ENCODE measurements around the gene IL17A. TPM values are rescaled to one million over a fixed set of nuclear protein-coding genes. Genes with fewer than 3 reads are reported as not detected.

Gene IL17A
- total RNA-seq, 1 experiment from 2014 or later = not detected

- intact Hi-C loops (cut with micrococcal nuclease; ENCODE audit: unreplicated experiment) (no loop called here), in situ Hi-C loops (cut with HindIII; ENCODE audit: low pct_unique_long_range_greater_than_20kb, low sequenced_read_pairs) (no loop called here)
- BruUV-seq (replicated peaks) = no TSS peak
- ATAC-seq (no peak), DNase-seq (ENCODE audit: low read depth, low spot score) (no peak)
- no peak overlapping the region for H3K4me3 ChIP-seq (ENCODE audit: low read depth in 2 of 2, low read length in 2 of 2)
- CTCF ChIA-PET = no interaction called here
- peaks cover 8% of the 10 kb centered on the region for H3K27me3 ChIP-seq (ENCODE audit: control insufficient read depth, insufficient read depth, low read length)
- POLR2A ChIA-PET = no interaction called here
- H3K36me3 ChIP-seq (ENCODE audit: control insufficient read depth, insufficient read depth, low read length) = no peaks in the 10 kb centered on the region
- H3K27ac ChIP-seq (ENCODE audit: low read length) = no peak overlapping the region
- H3K9me3 ChIP-seq (ENCODE audit: control insufficient read depth, insufficient read depth, low read depth, low read length) = no peaks in the 10 kb centered on the region
- H3K4me1 ChIP-seq (ENCODE audit: control insufficient read depth, insufficient read depth, low read length) = no peaks in the 10 kb centered on the region
- TF ChIP-seq TCF7L2 (IDR thresholded peaks at IDR 0.05; ENCODE audit: low read depth, low read length) = no peak
- no peak for TF ChIP-seq SIN3A (IDR thresholded peaks at IDR 0.05; ENCODE audit: borderline replicate concordance, insufficient read depth, low read depth, low read length)
- TF ChIP-seq CTCF (IDR thresholded peaks at IDR 0.05) = no peak
- no peak for TF ChIP-seq REST (IDR thresholded peaks at IDR 0.05; ENCODE audit: insufficient read depth in 1 of 2, low read depth in 2 of 2, low read length in 1 of 2)
- TF ChIP-seq POLR2AphosphoS5 (IDR thresholded peaks at IDR 0.05; ENCODE audit: low read depth, low read length) = no peak
Measured at GRCh38 chr6:52217761-52218160, 31.6 kb downstream of the IL17A start.

- intact Hi-C loops (cut with micrococcal nuclease; ENCODE audit: unreplicated experiment) = no loop called here
Measured at GRCh38 chr6:52221302-52221701, 35.1 kb downstream of the IL17A start.

More at GRCh38 chr6:52221302-52221701, 35.1 kb downstream of the IL17A start:
- in situ Hi-C loops (cut with HindIII; ENCODE audit: low pct_unique_long_range_greater_than_20kb, low sequenced_read_pairs) = no loop called here
- Histone ChIP-seq H3K36me3 (ENCODE audit: control insufficient read depth, insufficient read depth, low read length) (no peaks in the 10 kb centered on the region), H3K4me3 (ENCODE audit: low read depth in 2 of 2, low read length in 2 of 2) (no peak overlapping the region), H3K27ac (ENCODE audit: low read length) (no peak overlapping the region), H3K27me3 (ENCODE audit: control insufficient read depth, insufficient read depth, low read length) (peaks cover 2% of the 10 kb centered on the region), H3K9me3 (ENCODE audit: control insufficient read depth, insufficient read depth, low read depth, low read length) (no peaks in the 10 kb centered on the region), H3K4me1 (ENCODE audit: control insufficient read depth, insufficient read depth, low read length) (no peaks in the 10 kb centered on the region)
- TF ChIP-seq SIN3A (IDR thresholded peaks at IDR 0.05; ENCODE audit: borderline replicate concordance, insufficient read depth, low read depth, low read length) (no peak), TCF7L2 (IDR thresholded peaks at IDR 0.05; ENCODE audit: low read depth, low read length) (no peak), CTCF (IDR thresholded peaks at IDR 0.05) (no peak), POLR2AphosphoS5 (IDR thresholded peaks at IDR 0.05; ENCODE audit: low read depth, low read length) (no peak)
- BruUV-seq (replicated peaks) = no TSS peak
- CTCF ChIA-PET = no interaction called here
- ATAC-seq = no peak
- POLR2A ChIA-PET = no interaction called here
- no peak for DNase-seq (ENCODE audit: low read depth, low spot score)

Data from Panc1 (cell line).